GM18909 (cell line): ENCODE data around the gene SLC39A7.

ENCODE experiments used
- ATAC-seq: cut with Tn5 transposase; IDR thresholded peaks from one replicate; pipeline ENCODE4 v1.9.1; 2021; ENCODE audit warnings: mild to moderate bottlenecking; ENCODE audit not compliant: unreplicated experiment, poor library complexity

Gene SLC39A7

DNA sequence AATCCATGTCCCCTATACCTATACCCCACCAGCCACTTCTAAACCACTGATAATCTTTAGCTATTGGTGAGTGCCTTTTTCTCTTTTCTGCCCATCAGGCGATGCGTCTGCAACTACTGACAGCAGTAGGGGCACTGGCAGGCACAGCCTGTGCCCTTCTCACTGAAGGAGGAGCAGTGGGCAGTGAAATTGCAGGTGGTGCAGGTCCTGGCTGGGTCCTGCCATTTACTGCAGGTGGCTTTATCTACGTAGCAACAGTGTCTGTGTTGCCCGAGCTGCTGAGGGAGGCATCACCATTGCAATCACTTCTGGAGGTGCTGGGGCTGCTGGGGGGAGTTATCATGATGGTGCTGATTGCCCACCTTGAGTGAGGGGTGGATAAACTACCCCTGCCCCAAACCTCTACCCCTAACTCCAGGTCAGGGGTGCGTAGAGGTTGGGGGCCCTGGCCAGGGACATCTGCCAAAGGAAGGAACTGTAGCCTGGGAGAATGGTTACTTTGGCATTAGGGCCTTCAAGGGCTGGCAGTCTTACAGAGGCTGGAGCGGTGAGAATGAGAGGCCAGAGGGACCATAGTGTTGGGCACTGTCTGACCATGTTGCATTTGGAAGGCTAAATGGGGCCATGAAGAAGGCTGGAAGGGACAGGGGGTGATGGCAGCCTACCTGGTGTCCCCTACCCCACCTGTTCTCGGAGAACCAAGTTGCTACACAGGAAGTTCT, 2.9 kb downstream of the SLC39A7 start:
- no peak for ATAC-seq

DNA sequence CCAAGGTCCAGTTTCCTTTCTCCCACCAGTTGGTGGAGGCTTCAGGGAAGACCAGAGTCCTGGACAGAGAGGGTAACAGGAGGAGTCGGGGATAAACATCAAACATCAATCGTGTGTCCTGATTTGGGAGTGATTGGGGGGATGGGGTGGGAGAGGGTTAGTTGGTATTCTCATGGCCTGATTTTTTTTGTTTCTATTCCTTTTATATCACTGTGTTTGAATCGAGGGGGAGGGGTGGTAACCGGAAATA, 3.4 kb downstream of the SLC39A7 start:
- ATAC-seq: no peak

DNA sequence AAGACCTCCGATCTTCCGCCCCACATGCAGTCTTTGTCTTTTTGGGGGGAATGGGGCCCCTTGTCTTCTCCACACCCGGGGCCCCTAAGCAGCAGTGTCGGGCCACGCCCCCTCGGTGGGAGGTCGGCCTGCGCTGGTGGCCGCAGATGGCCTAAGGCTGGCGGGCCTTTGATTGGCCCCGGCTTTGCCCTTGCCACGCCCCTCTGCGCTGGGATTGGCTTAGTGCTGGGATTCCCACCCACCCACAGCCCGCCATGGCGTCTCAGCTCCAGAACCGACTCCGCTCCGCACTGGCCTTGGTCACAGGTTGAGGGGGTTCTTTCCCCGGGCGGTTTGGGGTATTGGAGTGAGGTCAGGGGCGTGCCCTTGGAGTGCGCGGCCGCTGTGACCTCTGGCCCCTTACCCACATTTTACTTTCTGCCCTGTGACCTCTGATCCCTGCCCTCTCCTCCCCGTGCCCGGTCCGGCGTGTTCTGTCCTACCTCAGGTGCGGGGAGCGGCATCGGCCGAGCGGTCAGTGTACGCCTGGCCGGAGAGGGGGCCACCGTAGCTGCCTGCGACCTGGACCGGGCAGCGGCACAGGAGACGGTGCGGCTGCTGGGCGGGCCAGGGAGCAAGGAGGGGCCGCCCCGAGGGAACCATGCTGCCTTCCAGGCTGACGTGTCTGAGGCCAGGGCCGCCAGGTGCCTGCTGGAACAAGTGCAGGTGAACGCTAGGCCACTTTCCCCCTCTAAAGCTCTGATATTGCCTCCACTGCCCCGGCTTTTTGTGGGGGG, 3.9 kb downstream of the SLC39A7 start, which contains the start of gene HSD17B8:
Gene HSD17B8, plus strand, starts transcription at position 241 of the 776 bp plus-strand sequence. Its CDS starts 14 bp downstream, at position 255.
- ATAC-seq: peak; percentile 50

DNA sequence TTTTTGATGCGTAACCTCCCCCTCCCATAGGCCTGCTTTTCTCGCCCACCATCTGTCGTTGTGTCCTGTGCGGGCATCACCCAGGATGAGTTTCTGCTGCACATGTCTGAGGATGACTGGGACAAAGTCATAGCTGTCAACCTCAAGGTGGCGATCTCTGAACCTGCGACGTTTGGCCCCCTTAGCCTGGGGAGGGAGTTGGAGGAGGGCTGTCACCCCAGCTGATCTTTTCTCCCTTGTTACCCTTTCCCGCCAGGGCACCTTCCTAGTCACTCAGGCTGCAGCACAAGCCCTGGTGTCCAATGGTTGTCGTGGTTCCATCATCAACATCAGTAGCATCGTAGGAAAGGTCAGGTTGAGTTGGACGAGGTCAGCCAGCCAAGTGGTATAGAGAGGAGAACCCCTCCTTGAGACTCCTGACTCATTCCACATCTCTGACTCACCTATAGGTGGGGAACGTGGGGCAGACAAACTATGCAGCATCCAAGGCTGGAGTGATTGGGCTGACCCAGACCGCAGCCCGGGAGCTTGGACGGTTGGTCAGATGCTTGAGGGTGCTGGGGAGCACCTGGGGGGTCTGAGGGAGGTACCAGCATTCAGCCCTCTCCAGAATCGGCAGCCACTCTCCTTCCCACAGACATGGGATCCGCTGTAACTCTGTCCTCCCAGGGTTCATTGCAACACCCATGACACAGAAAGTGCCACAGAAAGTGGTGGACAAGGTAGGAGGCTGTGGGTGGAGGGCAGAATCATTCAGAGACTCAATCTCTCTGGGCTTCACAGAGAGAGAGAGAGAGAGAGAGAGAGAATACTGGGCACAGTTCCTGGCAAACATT, 4.7 kb downstream of the SLC39A7 start:
- ATAC-seq: no peak

DNA sequence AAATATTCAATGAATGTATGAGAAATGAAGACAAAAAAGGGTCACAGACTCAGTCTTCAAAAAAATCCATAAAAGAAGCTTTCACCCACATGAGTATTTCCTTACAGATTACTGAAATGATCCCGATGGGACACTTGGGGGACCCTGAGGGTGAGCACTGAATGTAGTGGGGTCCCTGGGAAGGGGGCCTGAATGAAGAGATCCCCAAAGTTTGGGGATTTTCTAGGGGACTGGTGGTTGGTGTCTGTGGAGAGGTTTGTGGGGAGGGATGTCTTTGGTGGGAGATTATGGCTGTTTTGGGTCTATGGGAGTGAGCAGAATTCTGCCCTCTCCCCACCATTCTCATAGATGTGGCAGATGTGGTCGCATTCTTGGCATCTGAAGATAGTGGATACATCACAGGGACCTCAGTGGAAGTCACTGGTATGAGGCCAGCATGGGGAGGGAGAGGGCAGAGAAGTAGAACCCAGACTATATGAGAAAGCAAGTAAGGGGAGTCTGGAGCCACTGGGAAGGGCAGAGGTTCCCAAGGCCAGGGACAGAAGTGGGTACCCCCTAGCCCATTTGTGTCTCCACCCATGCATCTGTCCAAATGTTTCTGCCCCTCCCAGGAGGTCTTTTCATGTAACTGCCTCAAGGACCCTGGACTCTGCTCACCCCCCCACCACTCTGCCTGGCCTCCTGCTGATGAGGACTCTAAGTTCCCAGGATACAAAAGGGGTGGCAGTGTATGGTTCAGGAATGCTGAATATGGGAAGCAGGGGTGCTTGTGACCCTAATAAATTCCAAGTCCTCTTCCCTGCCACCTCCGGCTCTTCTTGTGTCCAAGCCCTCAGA, 5.6 kb downstream of the SLC39A7 start:
- no peak for ATAC-seq

DNA sequence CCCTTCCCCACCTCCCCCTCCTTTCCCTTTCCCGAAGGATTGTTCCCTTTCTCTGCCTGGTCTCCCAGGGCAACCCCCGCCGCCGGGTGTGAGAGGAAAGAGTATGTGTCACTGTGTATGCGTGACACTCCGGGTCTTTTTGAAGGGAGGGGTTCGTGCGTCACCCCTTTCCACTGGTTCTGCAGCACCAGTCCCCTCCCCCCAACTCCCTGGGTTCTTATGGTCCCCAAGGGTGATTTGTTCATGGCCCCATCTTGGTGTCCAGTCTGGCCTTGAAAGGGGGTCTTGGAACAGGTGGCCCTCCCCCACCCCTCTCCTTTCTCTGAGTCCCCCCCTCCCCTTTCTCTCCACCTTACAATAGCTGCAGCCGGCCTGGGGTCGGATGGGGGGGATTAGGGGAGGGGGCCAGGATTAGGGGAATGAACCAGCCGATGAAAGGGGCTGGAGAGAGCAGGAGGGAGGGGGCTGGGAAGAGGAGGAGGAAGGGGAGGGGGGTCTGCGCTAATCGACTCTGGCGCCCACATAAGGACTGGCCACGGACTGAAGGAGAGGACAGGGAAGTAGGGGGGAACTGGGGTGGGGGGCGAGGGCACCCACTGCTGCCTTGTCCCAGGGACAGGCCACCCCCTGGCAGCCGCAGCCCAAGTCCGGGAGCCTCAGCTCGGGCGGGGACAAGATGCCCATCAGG, 6.3 kb downstream of the SLC39A7 start:
- no peak for ATAC-seq

DNA sequence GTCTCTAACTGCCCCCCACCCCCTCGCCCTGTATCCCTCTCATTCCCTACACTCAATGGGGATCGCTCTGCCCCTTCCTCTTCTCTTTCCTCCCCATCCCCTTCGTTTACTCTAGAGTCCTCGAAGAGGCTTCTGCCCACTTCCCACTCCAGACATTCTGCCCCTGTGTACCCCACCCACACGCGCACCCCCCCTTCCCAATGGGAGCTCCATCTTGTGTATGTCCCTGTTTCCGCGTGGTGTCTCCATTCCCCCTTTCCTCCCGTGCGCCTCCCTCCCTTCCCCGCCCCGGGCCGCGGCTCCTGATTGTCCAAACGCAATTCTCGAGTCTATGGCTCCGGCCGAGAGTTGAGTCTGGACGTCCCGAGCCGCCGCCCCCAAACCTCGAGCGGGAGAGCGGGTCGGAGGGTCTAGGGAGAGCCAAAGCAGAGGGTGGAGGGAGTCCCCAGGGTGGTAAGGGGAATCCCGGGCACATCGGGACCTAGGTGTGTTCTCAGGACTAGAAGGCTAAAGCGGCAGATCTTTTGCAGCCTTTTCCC, 7.0 kb downstream of the SLC39A7 start:
- ATAC-seq: no peak

DNA sequence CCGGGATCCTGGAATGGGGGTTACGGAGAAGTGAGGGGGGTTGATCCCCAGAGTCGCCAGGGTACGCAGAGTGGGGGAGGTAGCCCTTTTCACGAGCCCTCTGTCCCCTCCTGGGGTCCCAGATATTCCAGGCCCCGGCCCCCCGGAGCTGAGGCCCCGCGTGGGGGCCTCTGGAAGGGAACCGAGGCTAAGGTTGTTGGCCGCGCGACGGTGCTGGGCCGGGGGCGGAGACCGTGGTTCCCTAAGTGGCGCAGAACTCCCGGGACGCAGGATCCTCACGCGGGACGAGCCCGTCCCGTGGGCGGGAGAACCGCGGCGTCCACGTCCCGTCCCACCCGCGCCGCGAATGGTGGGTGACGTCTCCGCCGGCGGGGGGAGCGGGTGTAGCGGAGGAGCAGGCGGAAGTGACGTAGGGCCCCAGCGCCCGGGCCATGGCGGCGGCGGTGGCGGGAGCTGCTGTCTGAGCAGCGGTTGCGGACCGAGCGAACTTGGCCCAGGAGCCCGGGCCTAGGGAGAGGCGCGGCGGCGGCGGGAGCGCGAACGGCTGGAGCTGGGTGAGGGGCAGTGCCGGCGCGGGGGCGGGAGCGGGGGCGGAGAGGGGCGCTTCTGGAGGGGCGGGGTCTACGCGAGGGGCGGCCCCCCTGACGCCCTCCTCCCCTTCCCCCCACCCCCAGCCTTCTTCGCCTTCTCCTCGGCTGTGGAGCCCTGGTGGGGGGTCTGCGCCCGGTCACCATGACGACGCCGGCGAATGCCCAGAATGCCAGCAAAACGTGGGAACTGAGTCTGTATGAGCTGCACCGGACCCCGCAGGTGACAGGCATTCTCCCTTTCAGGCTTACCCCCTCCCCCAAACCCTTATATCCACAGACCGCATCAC, 7.7 kb downstream of the SLC39A7 start, which contains the start of gene RING1:
Gene RING1, plus strand, starts transcription at position 410 of the 877 bp plus-strand sequence. Its CDS starts 323 bp downstream, at position 733.
- peak; percentile 50 for ATAC-seq

DNA sequence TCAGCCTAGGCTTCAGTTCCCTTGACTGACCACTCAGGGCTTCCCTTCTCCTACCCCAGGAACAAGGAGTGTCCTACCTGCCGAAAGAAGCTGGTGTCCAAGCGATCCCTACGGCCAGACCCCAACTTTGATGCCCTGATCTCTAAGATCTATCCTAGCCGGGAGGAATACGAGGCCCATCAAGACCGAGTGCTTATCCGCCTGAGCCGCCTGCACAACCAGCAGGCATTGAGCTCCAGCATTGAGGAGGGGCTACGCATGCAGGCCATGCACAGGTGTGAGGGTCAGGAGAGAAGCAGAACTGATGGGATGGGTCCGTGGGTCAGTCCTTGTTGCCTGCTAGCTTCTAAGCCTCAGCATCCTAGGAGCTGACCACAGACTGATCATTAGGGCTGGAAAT, 9.2 kb downstream of the SLC39A7 start:
- ATAC-seq: no peak

DNA sequence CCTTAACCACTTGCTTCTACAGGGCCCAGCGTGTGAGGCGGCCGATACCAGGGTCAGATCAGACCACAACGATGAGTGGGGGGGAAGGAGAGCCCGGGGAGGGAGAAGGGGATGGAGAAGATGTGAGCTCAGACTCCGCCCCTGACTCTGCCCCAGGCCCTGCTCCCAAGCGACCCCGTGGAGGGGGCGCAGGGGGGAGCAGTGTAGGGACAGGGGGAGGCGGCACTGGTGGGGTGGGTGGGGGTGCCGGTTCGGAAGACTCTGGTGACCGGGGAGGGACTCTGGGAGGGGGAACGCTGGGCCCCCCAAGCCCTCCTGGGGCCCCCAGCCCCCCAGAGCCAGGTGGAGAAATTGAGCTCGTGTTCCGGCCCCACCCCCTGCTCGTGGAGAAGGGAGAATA, 10.5 kb downstream of the SLC39A7 start:
- no peak for ATAC-seq

DNA sequence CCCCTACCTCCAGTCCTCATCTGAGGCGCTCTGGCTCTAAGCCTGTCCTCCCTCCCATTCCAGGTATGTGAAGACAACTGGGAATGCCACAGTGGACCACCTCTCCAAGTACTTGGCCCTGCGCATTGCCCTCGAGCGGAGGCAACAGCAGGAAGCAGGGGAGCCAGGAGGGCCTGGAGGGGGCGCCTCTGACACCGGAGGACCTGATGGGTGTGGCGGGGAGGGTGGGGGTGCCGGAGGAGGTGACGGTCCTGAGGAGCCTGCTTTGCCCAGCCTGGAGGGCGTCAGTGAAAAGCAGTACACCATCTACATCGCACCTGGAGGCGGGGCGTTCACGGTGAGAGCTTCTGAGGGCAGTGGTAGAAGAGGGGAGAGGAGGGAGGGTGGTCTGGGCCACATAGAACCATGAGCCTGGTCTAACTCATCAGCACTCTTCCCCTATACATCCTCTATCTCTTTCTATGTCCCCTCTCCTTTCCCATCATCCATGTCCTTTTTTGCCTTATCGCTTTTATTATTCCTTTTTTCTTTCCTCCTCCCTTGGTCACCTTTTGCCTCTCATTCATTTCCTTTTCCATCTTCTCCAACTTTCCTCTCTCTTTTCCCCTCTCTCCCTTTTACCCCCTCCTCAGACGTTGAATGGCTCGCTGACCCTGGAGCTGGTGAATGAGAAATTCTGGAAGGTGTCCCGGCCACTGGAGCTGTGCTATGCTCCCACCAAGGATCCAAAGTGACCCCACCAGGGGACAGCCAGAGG, 11.2 kb downstream of the SLC39A7 start:
- ATAC-seq: no peak

DNA sequence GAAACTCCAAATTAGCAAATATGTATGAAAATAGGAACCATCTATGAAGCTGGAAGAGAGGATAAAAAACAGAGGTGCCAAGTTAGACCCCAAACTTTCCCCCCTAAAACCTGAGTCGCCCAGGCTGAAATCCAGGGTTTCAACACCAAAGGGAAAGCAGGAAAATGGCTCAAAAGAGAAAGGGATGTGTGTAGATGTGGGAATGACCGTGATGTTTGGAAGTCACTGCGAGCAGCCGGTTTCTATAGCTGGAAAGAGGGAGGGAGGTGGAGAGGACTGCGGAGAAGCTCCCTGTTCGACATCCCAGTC, 12.1 kb downstream of the SLC39A7 start:
- ATAC-seq: no peak

DNA sequence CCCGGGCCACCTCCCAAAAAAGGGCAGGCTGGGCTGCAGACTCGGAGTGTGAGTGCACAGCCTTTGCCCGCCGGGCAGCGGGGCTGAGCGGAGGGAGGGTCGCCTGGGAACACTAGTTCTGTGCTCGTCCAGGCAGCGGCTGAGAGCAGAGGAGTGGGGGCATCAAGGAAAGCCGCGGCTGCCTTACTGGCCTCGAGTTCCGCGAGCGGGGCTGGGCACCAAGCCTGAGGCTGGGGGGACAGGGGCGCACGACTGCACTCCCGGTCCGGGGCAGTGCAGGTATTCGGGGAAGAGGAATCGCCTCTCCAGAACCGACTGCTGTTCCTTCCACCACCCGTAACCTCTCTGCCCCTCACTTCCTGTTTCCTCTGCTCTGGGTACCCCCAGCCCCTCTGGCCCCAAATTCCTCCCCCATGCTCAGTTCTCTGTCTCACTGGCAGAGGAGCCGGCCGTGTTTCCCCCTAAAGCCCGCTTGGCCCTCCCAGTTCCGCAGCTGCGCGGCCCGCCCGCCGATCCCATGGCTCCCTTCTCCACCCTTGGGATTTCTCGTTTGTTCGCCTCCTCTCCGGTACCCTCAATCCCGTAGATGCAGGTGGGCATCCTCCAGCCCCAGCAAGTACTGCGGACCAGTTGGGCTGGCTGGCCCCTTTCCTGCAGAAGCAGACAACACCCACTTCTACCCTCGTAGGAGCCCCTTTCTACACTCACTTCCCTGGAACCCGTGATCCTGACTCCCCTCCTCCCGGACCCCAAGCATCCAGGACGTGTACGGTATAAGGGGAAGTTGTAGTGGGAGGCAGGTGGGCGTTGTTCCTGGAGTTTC, 12.7 kb downstream of the SLC39A7 start:
- ATAC-seq: no peak

DNA sequence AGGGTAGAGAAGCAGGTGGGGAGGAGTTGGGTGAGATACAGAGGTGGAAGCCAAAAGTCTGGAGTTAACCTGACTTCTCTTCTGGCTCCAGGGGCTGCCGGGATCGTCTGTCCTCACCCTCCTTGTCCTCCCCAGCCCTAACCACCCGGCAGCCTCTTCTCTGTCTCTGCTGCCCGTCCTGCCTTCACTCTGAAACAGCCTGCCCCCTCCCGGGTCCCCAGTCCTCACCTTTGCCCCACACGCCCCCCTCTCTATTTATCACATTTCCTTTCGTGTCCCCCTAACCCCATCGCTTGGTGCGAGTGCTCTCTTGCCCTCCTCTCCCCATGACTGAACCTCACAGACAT, 13.3 kb downstream of the SLC39A7 start:
- ATAC-seq: no peak

DNA sequence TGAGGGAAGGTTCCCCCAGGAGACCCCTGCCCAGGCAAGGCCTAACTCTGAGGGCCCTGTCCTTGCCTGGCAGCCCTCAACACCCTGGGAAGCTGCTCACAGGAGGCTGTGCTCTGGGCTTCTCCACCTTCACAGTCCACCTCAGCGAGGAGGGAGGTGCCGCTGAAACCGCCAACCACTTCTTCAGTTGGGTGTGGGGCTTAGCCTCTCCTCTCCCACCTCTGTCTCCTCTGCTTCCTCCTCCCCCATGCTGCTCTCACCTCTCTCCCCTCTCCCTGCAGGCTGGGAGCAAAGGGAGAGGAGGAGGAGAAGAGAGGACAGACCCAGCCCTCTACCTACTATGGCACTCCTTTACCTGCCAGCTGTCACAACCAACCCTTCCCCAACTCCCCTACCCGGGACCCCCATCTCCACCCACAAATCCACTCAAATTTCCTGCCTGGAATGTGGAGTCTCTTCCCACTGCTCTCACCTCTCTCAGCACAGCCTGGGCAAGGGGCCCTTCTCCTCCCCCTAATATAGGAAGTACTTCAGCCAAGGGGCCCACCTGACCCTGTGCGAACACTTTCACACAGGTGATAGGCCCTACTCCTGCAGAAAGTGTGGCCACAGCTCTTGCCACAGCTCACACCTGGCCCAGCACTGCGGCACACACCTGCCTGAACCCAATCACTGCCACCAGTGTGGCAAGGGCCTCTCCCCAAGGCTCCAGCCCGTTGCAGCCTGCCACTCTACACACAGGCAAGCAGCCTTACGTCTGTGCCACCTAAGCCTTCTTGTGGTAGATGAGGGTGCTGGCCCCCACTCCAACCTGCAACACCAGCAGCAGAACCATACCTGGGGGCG, 14.8 kb downstream of the SLC39A7 start:
- ATAC-seq: no peak

DNA sequence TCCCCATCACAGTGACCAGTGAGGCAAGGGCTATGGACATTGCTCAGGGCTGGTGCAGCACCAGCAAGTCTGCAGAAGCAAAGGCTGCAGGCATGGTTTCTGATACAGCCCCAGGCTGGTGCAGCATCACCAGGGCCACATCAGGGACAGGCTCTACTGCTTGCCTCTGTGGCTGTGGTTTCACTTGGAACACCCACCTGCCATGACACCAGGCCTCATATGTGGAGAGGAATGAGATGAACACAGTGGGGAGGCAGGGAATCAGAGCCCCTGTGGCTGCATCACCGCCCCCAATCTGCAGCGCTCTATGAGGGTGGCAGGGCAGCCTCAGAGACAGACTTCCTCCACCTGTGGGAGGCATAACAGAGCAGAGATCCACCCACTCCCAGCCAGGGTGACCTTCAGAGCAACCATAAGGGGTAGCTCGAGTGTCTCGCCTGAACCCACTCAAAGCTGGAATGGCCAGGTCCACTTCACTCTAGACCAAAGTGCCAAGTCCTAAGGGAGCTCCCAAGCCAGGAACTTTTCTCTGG, 15.5 kb downstream of the SLC39A7 start:
- no peak for ATAC-seq
